Panc1 (cell line): Measurements from ENCODE around the gene CDC14B. TPM values are rescaled to one million over a fixed set of nuclear protein-coding genes. Genes with fewer than 3 reads are reported as not detected.
"Not testable (repeated sequence)": the region's sequence is repeated elsewhere in the genome, so short reads cannot be mapped to it uniquely, and the experiment has no call there.

Experiments
- ATAC-seq: fragments of 200-7000 bp; cut with Tn5 transposase; 2 replicates; pipeline ENCODE4 v1.9.1; 2020; ENCODE audit warnings: mild to moderate bottlenecking, moderate library complexity
- BruUV-seq: library from RNA; stranded (reverse); fragments of 400-500 nt; replicated peaks from 2 replicates; lab custom pipeline; 2021; lab: Mats Ljungman, UMichigan
- CTCF ChIA-PET: fragments of 300-600 bp; sonication (Branson Sonifier 250); formaldehyde crosslinking; loops from one replicate; lab custom pipeline; 2022; ENCODE audit warnings: antibody characterized with exemption; lab: Charles Lee
- POLR2A ChIA-PET: fragments of 300-600 bp; sonication (Branson Sonifier 250); formaldehyde crosslinking; loops from one replicate; lab custom pipeline; 2022; ENCODE audit warnings: antibody characterized with exemption; lab: Charles Lee
- DNase-seq: peaks from one replicate; pipeline ENCODE4 v3.0.0-alpha.2; 2010; ENCODE audit warnings: low read depth, low spot score
- H3K27ac ChIP-seq: 2 replicates; pipeline ENCODE4 v1.5.1; 2011; ENCODE audit warnings: mild to moderate bottlenecking, low read length, inconsistent platforms
- H3K27me3 ChIP-seq: fragments of 200-500 bp; sonication (Bioruptor generic); 2 replicates; pipeline ENCODE4 v1.6.0; 2014; ENCODE audit warnings: low read length, inconsistent platforms; ENCODE audit not compliant: control insufficient read depth, insufficient read depth
- H3K36me3 ChIP-seq: fragments of 200-500 bp; sonication (Bioruptor generic); 2 replicates; pipeline ENCODE4 v1.5.1; 2014; ENCODE audit warnings: inconsistent platforms, mild to moderate bottlenecking, low read length, moderate library complexity; ENCODE audit not compliant: control insufficient read depth, insufficient read depth
- H3K4me1 ChIP-seq: 2 replicates; pipeline ENCODE4 v1.5.1; 2011; ENCODE audit warnings: inconsistent platforms, mild to moderate bottlenecking, low read length, moderate library complexity; ENCODE audit not compliant: control insufficient read depth, insufficient read depth
- H3K4me3 ChIP-seq, 2 experiments: 2 replicates each; pipeline ENCODE4 v1.5.1; 2011 to 2012; ENCODE audit warnings: low read depth in 2 of 2, low read length in 2 of 2, mild to moderate bottlenecking in 2 of 2, inconsistent platforms in 1 of 2, moderate library complexity in 1 of 2
- H3K9me3 ChIP-seq: fragments of 200-500 bp; sonication (Bioruptor generic); 2 replicates; pipeline ENCODE4 v1.5.1; 2014; ENCODE audit warnings: low read depth, mild to moderate bottlenecking, inconsistent platforms, low read length, moderate library complexity; ENCODE audit not compliant: control insufficient read depth, insufficient read depth
- CTCF ChIP-seq: fragments of 450-650 bp; IDR thresholded peaks from 2 replicates; pipeline ENCODE4 v1.5.1; 2017; ENCODE audit warnings: mild to moderate bottlenecking
- POLR2AphosphoS5 ChIP-seq: IDR thresholded peaks from 2 replicates; pipeline ENCODE4 v1.6.1; 2012; ENCODE audit warnings: mild to moderate bottlenecking, low read depth, low read length, moderate library complexity
- REST ChIP-seq, 2 experiments: IDR thresholded peaks; 2 replicates each; pipeline ENCODE4 v1.6.1; 2011 to 2012; ENCODE audit warnings: low read depth in 2 of 2, control low read depth in 1 of 2, low read length in 1 of 2, mild to moderate bottlenecking in 1 of 2, moderate library complexity in 1 of 2; ENCODE audit not compliant: insufficient read depth in 1 of 2
- SIN3A ChIP-seq: IDR thresholded peaks from 2 replicates; pipeline ENCODE4 v1.6.1; 2012; ENCODE audit warnings: low read depth, mild to moderate bottlenecking, low read length, moderate library complexity, borderline replicate concordance; ENCODE audit not compliant: insufficient read depth
- TCF7L2 ChIP-seq: IDR thresholded peaks from 2 replicates; pipeline ENCODE4 v1.6.1; 2011; ENCODE audit warnings: mild to moderate bottlenecking, low read depth, low read length, inconsistent platforms
- in situ Hi-C: cut with HindIII; loops from 2 replicates; pipeline ENCODE4 v1.10.0; 2016; ENCODE audit warnings: low sequenced_read_pairs, low pct_unique_long_range_greater_than_20kb
- intact Hi-C: fragments of 100-400 bp; cut with micrococcal nuclease; formaldehyde crosslinking; loops from one replicate; pipeline ENCODE4 v1.10.0; 2022; ENCODE audit not compliant: unreplicated experiment
- total RNA-seq: library from RNA; stranded (reverse); gene quantifications from one replicate; pipeline ENCODE4 v1.2.1, GENCODE V29; 2021; ENCODE audit not compliant: unreplicated experiment

The CDC14B gene
- total RNA-seq, 1 experiment from 2014 or later, result 11.8 TPM

GRCh38 chr9:96587338-96588315, 32.0 kb downstream of the CDC14B start:
- Histone ChIP-seq H3K4me1 (0 out of 2 replicates have a peak, but pooled peaks cover 3% of the 10 kb centered on the region), H3K36me3 (no peaks in the 10 kb centered on the region), H3K4me3 (no peak overlapping the region), H3K27ac (no peak overlapping the region), H3K27me3 (no peaks in the 10 kb centered on the region), H3K9me3 (no peaks in the 10 kb centered on the region)
- no peak for TF ChIP-seq POLR2AphosphoS5
- TF ChIP-seq TCF7L2, result no peak
- no peak for TF ChIP-seq SIN3A
- TF ChIP-seq CTCF, result no peak
- no peak for TF ChIP-seq REST (IDR thresholded peaks at IDR 0.05; ENCODE audit: insufficient read depth in 1 of 2, low read depth in 2 of 2, low read length in 1 of 2)
- ChIA-PET POLR2A (interaction anchor here (1.1 kb wide), 1 partner anchor 16 kb away, joined by 5 read pairs; no protein-coding TSS in a partner anchor), CTCF (no interaction called here)
- intact Hi-C loops, result no loop called here
- in situ Hi-C loops, result no loop called here
- ATAC-seq (no peak), DNase-seq (no peak)
- no TSS peak for BruUV-seq

- no peaks in the 10 kb centered on the region for H3K27me3 ChIP-seq
- H3K4me1 ChIP-seq, result 0 out of 2 replicates have a peak, but pooled peaks cover 3% of the 10 kb centered on the region
- H3K4me3 ChIP-seq, result no peak overlapping the region
- ATAC-seq (no peak), DNase-seq (no peak)
- H3K36me3 ChIP-seq, result no peaks in the 10 kb centered on the region
- H3K9me3 ChIP-seq, result no peaks in the 10 kb centered on the region
- ChIA-PET CTCF (no interaction called here), POLR2A (no interaction called here)
- intact Hi-C loops, result no loop called here
- TF ChIP-seq CTCF (no peak), TCF7L2 (no peak), SIN3A (no peak)
- in situ Hi-C loops, result no loop called here
- no peak overlapping the region for H3K27ac ChIP-seq
- no TSS peak for BruUV-seq
Observed at GRCh38 chr9:96585426-96585825, 34.2 kb downstream of the CDC14B start.

- CTCF ChIA-PET, H3K4me1 ChIP-seq, DNase-seq, H3K36me3 ChIP-seq, ATAC-seq, intact Hi-C loops, H3K4me3 ChIP-seq, H3K9me3 ChIP-seq, H3K27ac ChIP-seq, H3K27me3 ChIP-seq, in situ Hi-C loops, BruUV-seq: not testable (repeated sequence)
- POLR2A ChIA-PET, result interaction anchor here (0.6 kb wide), 1 partner anchor 39 kb away, joined by 4 read pairs; no protein-coding TSS in a partner anchor
Observed at GRCh38 chr9:96582199-96582598, 37.4 kb downstream of the CDC14B start.
